ENCODE data around the gene TOX4. TPM values are rescaled to one million over a fixed set of nuclear protein-coding genes. Genes with fewer than 3 reads are reported as not detected.

Gene TOX4
- total RNA-seq, 1 donor from 2014 or later, result 82.8 TPM

DNA sequence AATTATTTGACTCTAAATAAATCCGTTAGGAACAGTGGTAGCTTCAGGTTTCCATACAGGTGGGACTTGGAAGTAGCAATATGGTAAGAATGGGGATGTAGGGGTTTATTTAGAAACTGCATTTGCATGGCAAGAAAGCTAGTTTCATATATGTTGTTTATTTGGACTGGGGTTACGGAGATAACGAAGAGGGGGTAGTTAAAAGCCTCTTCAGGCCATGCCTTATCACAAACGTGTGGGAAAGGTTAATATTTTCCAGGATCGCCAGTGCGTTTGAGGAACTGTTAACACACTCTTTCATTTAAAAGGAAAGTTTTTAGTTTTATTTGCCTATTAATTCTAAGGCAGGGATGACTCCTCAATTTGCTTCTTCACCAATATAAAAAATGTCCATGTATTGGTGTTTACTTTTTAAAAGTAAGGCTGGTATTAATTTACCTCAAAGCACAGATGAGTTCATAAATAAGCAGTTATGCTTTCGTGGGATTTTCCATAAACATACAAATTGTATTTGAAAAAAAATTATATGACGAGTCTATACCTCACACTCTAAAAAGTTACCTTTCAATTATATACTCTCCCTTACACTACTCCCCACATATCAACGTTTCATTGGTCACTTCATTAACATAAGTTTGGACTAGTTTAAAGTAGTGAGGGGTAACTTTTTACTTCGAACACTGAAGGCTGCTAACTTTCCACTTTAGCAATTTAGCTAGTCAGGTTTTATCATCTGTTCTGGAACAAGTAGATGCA is 1.1 kb upstream of the TOX4 start:
- Mint-ChIP-seq H3K9me3 (no peaks in the 10 kb centered on the region), H3K36me3 (ENCODE audit: low read depth) (peaks cover 29% of the 10 kb centered on the region), H3K4me1 (peaks cover 21% of the 10 kb centered on the region), H3K4me3 (peak overlapping the region; percentile 99), H3K27me3 (no peaks in the 10 kb centered on the region), H3K27ac (peak overlapping the region; percentile 99)
- DNase-seq, result no peak
- intact Hi-C loops (cut with micrococcal nuclease), result loop anchor here (1.0 kb wide), 1 partner anchor 62 kb away; no protein-coding TSS in a partner anchor

DNA sequence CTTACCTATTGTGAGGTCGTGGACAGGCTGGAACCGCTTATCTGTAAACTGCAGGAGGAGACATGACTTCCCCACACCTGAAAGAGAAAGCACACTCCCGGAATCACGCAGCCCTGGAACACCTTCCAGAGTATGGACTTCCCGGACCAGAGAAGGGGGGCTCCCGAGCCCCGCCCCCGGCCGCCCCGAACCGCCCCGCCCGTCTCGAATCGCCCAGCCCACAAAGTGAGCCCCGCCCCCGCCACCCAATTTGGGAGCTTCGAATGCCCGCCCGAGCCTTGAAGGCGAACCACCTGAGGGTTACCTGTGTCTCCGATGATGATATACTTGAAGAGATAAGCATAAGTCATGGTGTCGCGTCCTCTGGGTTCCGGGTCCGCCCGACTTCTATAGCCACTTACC is 471 bp upstream of the TOX4 start:
- Mint-ChIP-seq H3K4me1 (peaks cover 23% of the 10 kb centered on the region), H3K27ac (peak overlapping the region; percentile 99), H3K27me3 (no peaks in the 10 kb centered on the region), H3K36me3 (ENCODE audit: low read depth) (peaks cover 29% of the 10 kb centered on the region), H3K9me3 (no peaks in the 10 kb centered on the region), H3K4me3 (peak overlapping the region; percentile 99)
- no peak for DNase-seq
- intact Hi-C loops (cut with micrococcal nuclease), result loop anchor here (1.0 kb wide), 1 partner anchor 62 kb away; no protein-coding TSS in a partner anchor

DNA sequence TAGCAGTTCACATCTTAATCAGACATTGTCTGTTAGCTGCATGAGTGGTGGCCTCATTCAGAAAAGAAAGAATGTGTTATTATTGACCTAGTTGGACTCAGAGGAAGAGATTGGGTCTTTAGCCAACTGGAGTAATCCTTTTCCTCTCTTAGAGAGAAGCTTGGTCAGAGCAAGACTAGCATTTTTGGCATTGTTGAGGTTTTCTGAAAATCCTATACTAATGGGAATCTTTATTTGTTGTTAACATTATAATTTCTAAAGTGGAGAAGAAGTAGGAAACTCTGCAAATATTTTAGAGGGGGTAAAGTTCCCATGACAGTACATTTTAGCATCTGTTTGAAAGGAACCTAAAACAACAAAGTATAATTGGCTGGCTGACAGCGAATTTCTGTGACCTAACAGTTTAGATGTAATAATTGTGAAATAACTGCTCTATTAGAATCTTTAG is 9.7 kb downstream of the TOX4 start:
- H3K9me3 Mint-ChIP-seq, result no peaks in the 10 kb centered on the region
- intact Hi-C loops (cut with micrococcal nuclease), result no loop called here
- H3K27ac Mint-ChIP-seq, result no peak overlapping the region
- H3K36me3 Mint-ChIP-seq (ENCODE audit: low read depth), result peaks cover 25% of the 10 kb centered on the region
- H3K4me1 Mint-ChIP-seq, result no peaks in the 10 kb centered on the region
- H3K27me3 Mint-ChIP-seq, result no peaks in the 10 kb centered on the region
- H3K4me3 Mint-ChIP-seq, result no peak overlapping the region
- DNase-seq, result no peak

DNA sequence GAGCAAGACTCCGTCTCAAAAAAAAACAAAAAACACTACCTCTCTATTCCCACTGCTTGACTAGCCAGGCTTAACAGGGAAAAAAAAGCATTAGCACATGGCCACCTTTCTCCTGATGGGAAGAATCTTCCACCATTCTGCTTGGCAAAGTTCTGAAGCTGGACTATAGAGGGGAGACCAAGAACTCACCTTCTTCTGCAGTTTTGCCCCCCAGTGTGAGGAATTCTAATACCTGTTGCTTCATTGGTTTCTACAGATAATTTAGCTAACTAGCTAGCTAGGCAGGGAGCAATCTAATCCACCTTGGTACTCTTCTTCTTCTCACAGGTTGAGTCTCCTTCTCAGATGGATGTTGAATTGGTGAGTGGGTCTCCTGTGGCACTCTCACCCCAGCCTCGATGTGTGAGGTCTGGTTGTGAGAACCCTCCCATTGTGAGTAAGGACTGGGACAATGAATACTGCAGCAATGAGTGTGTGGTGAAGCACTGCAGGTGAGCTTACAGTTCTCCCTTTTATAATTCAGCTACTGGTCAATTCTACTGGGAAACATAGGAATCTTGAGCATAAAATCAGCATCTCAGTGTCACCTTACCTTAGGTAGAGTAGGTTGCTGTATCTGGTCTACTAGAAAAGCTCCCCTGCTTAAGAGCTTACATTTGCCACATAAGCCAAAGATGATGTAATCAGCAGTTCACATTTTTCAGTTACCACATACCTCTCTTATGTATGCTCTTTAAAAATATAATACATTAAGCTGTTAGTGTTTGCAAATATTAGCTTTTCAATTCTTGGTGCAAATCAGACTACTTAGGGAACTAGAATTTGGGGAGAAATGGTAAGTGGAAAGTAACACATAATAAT is 18.1 kb downstream of the TOX4 start:
- intact Hi-C loops (cut with micrococcal nuclease), result no loop called here
- Mint-ChIP-seq H3K27ac (no peak overlapping the region), H3K36me3 (ENCODE audit: low read depth) (peaks cover 66% of the 10 kb centered on the region), H3K9me3 (no peaks in the 10 kb centered on the region), H3K4me3 (no peak overlapping the region), H3K4me1 (peaks cover 14% of the 10 kb centered on the region), H3K27me3 (no peaks in the 10 kb centered on the region)
- DNase-seq, result peak; percentile 51

DNA sequence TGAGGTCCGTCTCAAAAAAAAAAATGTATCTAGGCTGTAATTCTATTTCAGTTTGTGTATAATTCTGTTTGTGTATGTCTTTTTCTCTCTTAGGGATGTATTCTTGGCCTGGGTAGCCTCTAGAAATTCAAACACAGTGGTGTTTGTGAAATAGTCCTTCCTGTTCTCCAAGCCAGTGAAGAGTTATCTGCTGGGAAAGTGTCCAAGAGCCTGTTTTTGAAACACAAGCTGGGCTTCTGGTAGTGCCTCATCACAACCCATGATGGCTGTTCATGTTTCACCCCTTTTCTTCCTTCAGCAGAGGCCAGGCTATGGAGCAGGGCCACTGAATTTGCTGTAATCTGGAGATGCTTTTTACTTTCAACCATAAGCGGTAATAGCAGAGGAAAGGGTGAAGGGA is 19.5 kb downstream of the TOX4 start:
- no peak for DNase-seq
- no peak overlapping the region for H3K4me3 Mint-ChIP-seq
- H3K27me3 Mint-ChIP-seq, result no peaks in the 10 kb centered on the region
- H3K36me3 Mint-ChIP-seq (ENCODE audit: low read depth), result peaks cover 67% of the 10 kb centered on the region
- no peak overlapping the region for H3K27ac Mint-ChIP-seq
- H3K4me1 Mint-ChIP-seq, result peaks cover 20% of the 10 kb centered on the region
- intact Hi-C loops (cut with micrococcal nuclease), result no loop called here
- no peaks in the 10 kb centered on the region for H3K9me3 Mint-ChIP-seq

DNA sequence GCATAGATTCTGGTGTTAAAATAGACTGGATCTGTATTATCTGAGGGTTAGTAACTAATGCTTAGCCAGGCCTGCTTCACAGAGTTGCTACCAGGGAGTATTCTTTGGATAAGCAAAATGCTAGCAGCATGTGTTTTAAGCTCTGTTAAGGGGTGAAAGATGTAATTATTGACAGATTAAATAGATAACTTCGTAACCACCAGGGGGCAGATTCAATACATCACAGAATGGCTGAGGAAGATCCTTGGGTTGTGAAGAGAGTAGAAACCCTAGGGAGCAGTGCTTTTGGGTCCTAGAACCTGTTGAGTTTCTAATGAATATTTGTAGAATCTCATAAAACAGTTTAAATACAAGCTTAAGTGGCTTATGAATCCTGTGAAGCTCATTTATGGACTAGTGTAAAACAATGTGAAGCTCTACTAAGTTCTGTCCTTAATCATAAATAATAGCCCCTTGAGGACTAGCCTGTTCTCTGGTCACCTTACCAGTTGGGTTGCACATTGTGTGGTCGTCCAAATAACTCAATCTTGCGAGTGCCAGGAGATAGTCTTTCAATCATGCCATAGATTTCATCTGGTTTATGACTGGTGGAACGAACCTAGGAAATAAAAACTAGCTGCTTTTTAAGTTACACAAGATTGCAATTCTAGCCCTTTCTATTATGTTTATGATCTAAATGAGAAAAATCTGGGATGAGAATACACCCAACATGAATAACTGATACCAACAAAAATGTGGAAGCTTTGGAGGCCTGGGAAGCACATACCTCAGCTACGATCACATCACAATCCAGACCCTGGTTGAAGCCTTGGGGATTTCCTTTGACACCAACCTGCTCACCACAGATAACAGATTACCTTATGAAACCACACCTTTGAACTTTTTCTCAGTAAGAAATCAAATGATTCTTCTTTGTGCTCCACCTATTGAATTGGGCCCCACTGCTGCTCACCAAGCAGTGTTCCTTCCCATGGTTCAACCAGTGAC is 21.8 kb downstream of the TOX4 start:
- intact Hi-C loops (cut with micrococcal nuclease), result loop anchor here (1.0 kb wide), 1 partner anchor 58 kb away; no protein-coding TSS in a partner anchor
- peak; percentile 80 for DNase-seq
- Mint-ChIP-seq H3K36me3 (ENCODE audit: low read depth) (peaks cover 66% of the 10 kb centered on the region), H3K4me3 (peak overlapping the region; percentile 12), H3K4me1 (peaks cover 28% of the 10 kb centered on the region), H3K27me3 (no peaks in the 10 kb centered on the region), H3K27ac (peak overlapping the region; percentile 56), H3K9me3 (no peaks in the 10 kb centered on the region)

DNA sequence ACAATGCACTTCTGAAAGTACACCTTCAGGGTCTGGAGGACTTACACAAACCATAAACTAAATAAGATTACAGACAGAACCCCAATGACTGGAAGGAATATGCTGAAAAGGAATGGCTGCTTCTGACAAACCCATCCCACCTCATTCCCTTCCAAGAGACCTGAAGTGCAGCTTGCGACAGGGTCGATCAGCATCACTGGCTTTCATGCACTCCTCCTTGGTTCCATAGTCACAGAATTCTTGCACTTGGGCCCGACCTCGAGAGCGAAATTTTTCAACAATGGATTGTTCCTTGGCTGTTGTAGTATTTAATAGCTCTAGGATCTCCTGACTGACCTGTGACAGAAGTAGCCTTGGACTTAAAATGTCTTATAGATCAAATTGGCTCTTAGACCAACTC is 24.6 kb downstream of the TOX4 start:
- H3K27me3 Mint-ChIP-seq, result no peaks in the 10 kb centered on the region
- DNase-seq, result peak; percentile 52
- intact Hi-C loops (cut with micrococcal nuclease), result no loop called here
- peaks cover 38% of the 10 kb centered on the region for H3K4me1 Mint-ChIP-seq
- no peak overlapping the region for H3K4me3 Mint-ChIP-seq
- no peak overlapping the region for H3K27ac Mint-ChIP-seq
- H3K36me3 Mint-ChIP-seq (ENCODE audit: low read depth), result peaks cover 58% of the 10 kb centered on the region
- H3K9me3 Mint-ChIP-seq, result no peaks in the 10 kb centered on the region

DNA sequence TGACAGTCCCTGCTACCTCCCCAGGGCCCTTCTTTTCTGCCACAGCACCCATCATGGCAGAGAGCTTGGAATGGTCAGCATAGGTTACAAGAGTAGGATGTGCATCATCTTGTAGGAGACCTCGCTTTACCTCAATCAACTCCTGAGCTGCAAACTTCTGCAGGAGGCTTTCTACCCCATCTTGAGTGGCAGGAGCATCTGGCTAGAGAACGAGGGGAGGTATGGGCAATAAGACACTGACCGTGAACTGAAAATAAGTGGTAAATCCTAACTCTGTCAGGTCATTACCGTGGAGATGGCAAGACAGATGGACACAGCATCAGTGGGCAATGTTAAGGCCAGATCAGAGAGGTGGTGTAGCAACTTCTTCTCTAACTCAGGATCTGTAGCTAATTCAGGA is 26.4 kb downstream of the TOX4 start:
- Mint-ChIP-seq H3K27ac (peak overlapping the region; percentile 11), H3K36me3 (ENCODE audit: low read depth) (peaks cover 63% of the 10 kb centered on the region)
- intact Hi-C loops (cut with micrococcal nuclease), result no loop called here

DNA sequence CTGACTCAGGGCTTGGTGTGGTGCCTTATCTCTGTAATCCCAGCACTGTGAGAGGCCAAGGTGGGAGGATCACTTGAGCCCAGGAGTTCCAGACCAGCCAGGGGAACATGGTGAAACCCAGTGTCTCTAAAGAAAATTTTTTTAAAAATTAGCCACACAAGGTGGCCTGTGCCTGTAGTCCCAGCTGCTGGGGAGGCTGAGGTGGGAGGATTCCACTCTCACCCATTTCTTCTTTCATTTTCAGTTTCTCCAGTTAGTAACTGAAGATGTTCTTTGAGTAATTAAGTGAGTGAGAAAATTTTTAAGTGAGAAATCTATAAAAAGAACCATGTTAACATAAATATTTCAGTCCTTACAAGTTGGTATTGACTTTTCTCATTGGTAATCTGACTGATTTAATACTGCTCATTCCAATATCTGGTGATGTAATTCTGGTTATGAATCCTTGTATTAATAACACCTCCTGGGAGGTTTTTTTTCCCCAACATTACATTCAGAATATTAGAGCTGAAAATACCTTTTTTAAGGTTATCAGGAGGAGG is 28.1 kb downstream of the TOX4 start:
- H3K27me3 Mint-ChIP-seq, result no peaks in the 10 kb centered on the region
- H3K9me3 Mint-ChIP-seq, result no peaks in the 10 kb centered on the region
- peaks cover 46% of the 10 kb centered on the region for H3K4me1 Mint-ChIP-seq
- peak overlapping the region; percentile 84 for H3K27ac Mint-ChIP-seq
- intact Hi-C loops (cut with micrococcal nuclease), result no loop called here
- H3K36me3 Mint-ChIP-seq (ENCODE audit: low read depth), result peaks cover 53% of the 10 kb centered on the region
- H3K4me3 Mint-ChIP-seq, result peak overlapping the region; percentile 72
- peak; percentile 78 for DNase-seq

More for the DNA sequence above, 26.4 kb downstream of the TOX4 start:
- no peaks in the 10 kb centered on the region for H3K27me3 Mint-ChIP-seq
- no peak overlapping the region for H3K4me3 Mint-ChIP-seq
- peaks cover 47% of the 10 kb centered on the region for H3K4me1 Mint-ChIP-seq
- no peak for DNase-seq
- no peaks in the 10 kb centered on the region for H3K9me3 Mint-ChIP-seq

DNA sequence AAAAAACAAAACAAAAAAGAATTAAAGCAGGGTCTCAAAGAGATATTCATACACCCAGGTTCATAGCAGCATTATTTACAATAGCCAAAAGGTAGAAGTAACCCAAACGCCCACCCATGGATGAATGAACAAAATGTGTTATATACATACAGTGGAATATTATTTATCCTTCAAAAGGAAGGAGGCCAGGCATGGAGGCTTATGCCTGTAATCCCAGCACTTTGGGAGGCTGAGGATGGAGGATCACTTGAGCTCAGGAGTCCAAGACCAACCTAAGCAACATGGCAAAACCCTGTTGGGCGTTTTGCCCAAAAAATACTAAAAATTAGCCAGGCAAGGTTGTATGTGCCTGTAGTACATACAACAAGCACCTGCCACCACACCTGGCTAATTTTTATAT is 29.6 kb downstream of the TOX4 start:
- peaks cover 44% of the 10 kb centered on the region for H3K4me1 Mint-ChIP-seq
- no peak overlapping the region for H3K4me3 Mint-ChIP-seq
- intact Hi-C loops (cut with micrococcal nuclease), result no loop called here
- no peaks in the 10 kb centered on the region for H3K27me3 Mint-ChIP-seq
- DNase-seq, result peak; percentile 52
- H3K36me3 Mint-ChIP-seq (ENCODE audit: low read depth), result peaks cover 42% of the 10 kb centered on the region
- H3K9me3 Mint-ChIP-seq, result no peaks in the 10 kb centered on the region
- H3K27ac Mint-ChIP-seq, result no peak overlapping the region

DNA sequence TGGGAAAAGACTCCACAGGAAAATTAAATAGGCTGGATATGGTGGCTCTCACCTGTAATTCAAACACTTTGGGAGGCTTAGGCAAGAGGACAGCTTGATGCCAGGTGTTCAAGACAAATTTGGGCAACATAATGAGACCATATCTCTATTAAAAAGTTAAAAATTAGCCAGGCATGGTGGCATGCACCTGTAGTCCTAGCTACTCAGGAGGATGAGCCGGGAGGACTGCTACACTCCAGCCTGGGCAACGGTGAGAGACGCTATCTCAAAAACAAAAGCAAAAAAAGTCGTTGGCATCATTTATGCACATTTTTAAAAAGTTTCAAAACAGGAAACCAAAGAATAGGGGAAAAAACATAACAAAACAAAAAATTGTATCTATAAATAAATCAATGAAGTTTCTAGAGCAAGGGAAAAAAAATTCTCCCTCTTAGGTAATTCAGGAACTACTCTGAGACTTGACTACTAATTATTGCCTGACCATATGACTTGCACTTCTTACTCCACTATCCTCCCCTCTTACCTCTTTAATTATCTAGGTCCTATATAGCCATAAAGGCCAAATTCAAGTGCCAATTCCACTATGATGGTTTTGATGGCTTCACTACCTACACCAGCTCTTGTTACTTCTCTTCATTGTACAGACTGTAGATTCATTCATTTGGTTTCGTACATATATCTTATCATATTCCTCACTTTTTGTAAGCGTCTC is 32.6 kb downstream of the TOX4 start:
- intact Hi-C loops (cut with micrococcal nuclease), result loop anchor here (1.0 to 5.0 kb wide), 2 partner anchors 17 to 897 kb away; partner anchors contain the start of gene SALL2
- H3K4me3 Mint-ChIP-seq, result peak overlapping the region; percentile 99
- peaks cover 30% of the 10 kb centered on the region for H3K36me3 Mint-ChIP-seq (ENCODE audit: low read depth)
- peaks cover 2% of the 10 kb centered on the region for H3K27me3 Mint-ChIP-seq
- H3K4me1 Mint-ChIP-seq, result peaks cover 36% of the 10 kb centered on the region
- peak; percentile 50 for DNase-seq
- peaks cover 5% of the 10 kb centered on the region for H3K9me3 Mint-ChIP-seq
- H3K27ac Mint-ChIP-seq, result peak overlapping the region; percentile 98

All from activated CD4-positive, alpha-beta T cell treated with anti-CD3 and anti-CD28 coated beads, Interleukin-2, amount 10 ng/mL, durations not matched to agents 24 days and 14 days (primary cell).